Natural killer cell (primary cell): ENCODE results near the gene GGN. TPM values are rescaled to one million over a fixed set of nuclear protein-coding genes. Genes with fewer than 3 reads are reported as not detected.
A peak's percentile ranks its signal among the peaks of the same experiment; 100 is the strongest.

Experiments
- ATAC-seq, 3 donors: fragments of 150-1000 bp in 2 of 3; fragments of 200-7000 bp in 1 of 3; cut with Tn5 transposase; 1 replicate in 1 of 3; 2 replicates in 2 of 3; pipeline ENCODE4 v1.10.0; 2021; ENCODE audit warnings: mild to moderate bottlenecking in 2 of 3, moderate library complexity in 2 of 3
- DNase-seq, 2 donors: peaks; one replicate each; pipeline versions ENCODE4 v3.0.0 to v3.0.0-alpha.2; 2013 to 2021; ENCODE audit warnings: mixed read lengths in 1 of 2
- H3K27ac ChIP-seq: one replicate; pipeline ENCODE4 v1.5.1; 2013; ENCODE audit warnings: mild to moderate bottlenecking, low read length
- H3K27me3 ChIP-seq: one replicate; pipeline ENCODE4 v1.6.1; 2013; ENCODE audit warnings: low read length; ENCODE audit not compliant: control insufficient read depth, insufficient read depth
- H3K36me3 ChIP-seq: one replicate; pipeline ENCODE4 v1.6.1; 2013; ENCODE audit warnings: low read length; ENCODE audit not compliant: control insufficient read depth, insufficient read depth
- H3K4me1 ChIP-seq: one replicate; pipeline ENCODE4 v1.6.1; 2013; ENCODE audit warnings: low read length; ENCODE audit not compliant: control insufficient read depth, insufficient read depth
- H3K4me3 ChIP-seq: one replicate; pipeline ENCODE4 v1.5.1; 2013; ENCODE audit warnings: low read length
- H3K9me3 ChIP-seq: one replicate; pipeline ENCODE4 v1.6.1; 2013; ENCODE audit warnings: low read length; ENCODE audit not compliant: control insufficient read depth, insufficient read depth
- H3K27ac Mint-ChIP-seq, 2 donors: one replicate each; pipeline ENCODE4 v1.8.0; 2022; ENCODE audit warnings: mild to moderate bottlenecking in 2 of 2, mixed read lengths in 2 of 2, moderate library complexity in 1 of 2
- H3K27me3 Mint-ChIP-seq, 2 donors: one replicate each; pipeline ENCODE4 v1.8.0; 2022; ENCODE audit warnings: low read depth in 2 of 2, mixed read lengths in 2 of 2
- H3K36me3 Mint-ChIP-seq: one replicate; pipeline ENCODE4 v1.8.0; 2022; ENCODE audit warnings: mixed read lengths
- H3K4me1 Mint-ChIP-seq, 2 donors: one replicate each; pipeline ENCODE4 v1.8.0; 2022; ENCODE audit warnings: mixed read lengths in 2 of 2
- H3K4me3 Mint-ChIP-seq: one replicate; pipeline ENCODE4 v1.8.0; 2022; ENCODE audit warnings: mild to moderate bottlenecking, moderate library complexity, mixed read lengths
- H3K9me3 Mint-ChIP-seq, 2 donors: one replicate each; pipeline ENCODE4 v1.8.0; 2022; ENCODE audit warnings: mixed read lengths in 2 of 2
- WGBS: methylation state at CpG from one replicate; pipeline ENCODE4 v1.1.7; 2013; ENCODE audit warnings: missing lambda C conversion rate; ENCODE audit not compliant: insufficient coverage; 5-methylcytosine and 5-hydroxymethylcytosine counted together
- intact Hi-C: fragments of 100-400 bp; cut with micrococcal nuclease; formaldehyde crosslinking; loops from one replicate; pipeline ENCODE4 v1.14.2; 2022
- total RNA-seq, 4 donors: library from RNA; stranded (reverse); fragments of 120-200 nt in 1 of 4; gene quantifications; one replicate each; pipeline versions ENCODE4 v1.2.3 to v1.2.4, GENCODE V29; 2013 to 2022
- TF ChIP-seq, protein P1 (sequence below): fragments of 200-600 bp; IDR thresholded peaks from one replicate; pipeline ENCODE4 v1.8.0; 2022; ENCODE audit warnings: antibody characterized with exemption

The GGN gene
- total RNA-seq, 3 donors from 2014 or later (not counting 1 experiment from before 2014, with no cell fraction given), result not detected

GRCh38 chr19:38391911-38392464 is 4.2 kb upstream of the GGN start:
- H3K4me3 ChIP-seq, result no peak overlapping the region
- 80% methylated on average over 7 of the region's 8 CpGs for WGBS
- peaks cover 35 to 40% of the 10 kb centered on the region in 2 donors for H3K27me3 Mint-ChIP-seq
- H3K4me1 Mint-ChIP-seq, result peaks cover 19 to 40% of the 10 kb centered on the region in 2 donors
- no peak overlapping the region for H3K27ac ChIP-seq
- H3K4me3 Mint-ChIP-seq, result no peak overlapping the region
- H3K9me3 ChIP-seq, result no peaks in the 10 kb centered on the region
- H3K27ac Mint-ChIP-seq, result no peak overlapping the region
- no peaks in the 10 kb centered on the region for H3K9me3 Mint-ChIP-seq
- DNase-seq, result no peak
- ATAC-seq, result no peak
- no peaks in the 10 kb centered on the region for H3K36me3 Mint-ChIP-seq
- H3K27me3 ChIP-seq, result peaks cover 27% of the 10 kb centered on the region
- no peaks in the 10 kb centered on the region for H3K36me3 ChIP-seq
- TF ChIP-seq, protein P1, sequence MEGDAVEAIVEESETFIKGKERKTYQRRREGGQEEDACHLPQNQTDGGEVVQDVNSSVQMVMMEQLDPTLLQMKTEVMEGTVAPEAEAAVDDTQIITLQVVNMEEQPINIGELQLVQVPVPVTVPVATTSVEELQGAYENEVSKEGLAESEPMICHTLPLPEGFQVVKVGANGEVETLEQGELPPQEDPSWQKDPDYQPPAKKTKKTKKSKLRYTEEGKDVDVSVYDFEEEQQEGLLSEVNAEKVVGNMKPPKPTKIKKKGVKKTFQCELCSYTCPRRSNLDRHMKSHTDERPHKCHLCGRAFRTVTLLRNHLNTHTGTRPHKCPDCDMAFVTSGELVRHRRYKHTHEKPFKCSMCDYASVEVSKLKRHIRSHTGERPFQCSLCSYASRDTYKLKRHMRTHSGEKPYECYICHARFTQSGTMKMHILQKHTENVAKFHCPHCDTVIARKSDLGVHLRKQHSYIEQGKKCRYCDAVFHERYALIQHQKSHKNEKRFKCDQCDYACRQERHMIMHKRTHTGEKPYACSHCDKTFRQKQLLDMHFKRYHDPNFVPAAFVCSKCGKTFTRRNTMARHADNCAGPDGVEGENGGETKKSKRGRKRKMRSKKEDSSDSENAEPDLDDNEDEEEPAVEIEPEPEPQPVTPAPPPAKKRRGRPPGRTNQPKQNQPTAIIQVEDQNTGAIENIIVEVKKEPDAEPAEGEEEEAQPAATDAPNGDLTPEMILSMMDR, result no peak
- H3K4me1 ChIP-seq, result peaks cover 33% of the 10 kb centered on the region
- intact Hi-C loops, result no loop called here

DNA sequence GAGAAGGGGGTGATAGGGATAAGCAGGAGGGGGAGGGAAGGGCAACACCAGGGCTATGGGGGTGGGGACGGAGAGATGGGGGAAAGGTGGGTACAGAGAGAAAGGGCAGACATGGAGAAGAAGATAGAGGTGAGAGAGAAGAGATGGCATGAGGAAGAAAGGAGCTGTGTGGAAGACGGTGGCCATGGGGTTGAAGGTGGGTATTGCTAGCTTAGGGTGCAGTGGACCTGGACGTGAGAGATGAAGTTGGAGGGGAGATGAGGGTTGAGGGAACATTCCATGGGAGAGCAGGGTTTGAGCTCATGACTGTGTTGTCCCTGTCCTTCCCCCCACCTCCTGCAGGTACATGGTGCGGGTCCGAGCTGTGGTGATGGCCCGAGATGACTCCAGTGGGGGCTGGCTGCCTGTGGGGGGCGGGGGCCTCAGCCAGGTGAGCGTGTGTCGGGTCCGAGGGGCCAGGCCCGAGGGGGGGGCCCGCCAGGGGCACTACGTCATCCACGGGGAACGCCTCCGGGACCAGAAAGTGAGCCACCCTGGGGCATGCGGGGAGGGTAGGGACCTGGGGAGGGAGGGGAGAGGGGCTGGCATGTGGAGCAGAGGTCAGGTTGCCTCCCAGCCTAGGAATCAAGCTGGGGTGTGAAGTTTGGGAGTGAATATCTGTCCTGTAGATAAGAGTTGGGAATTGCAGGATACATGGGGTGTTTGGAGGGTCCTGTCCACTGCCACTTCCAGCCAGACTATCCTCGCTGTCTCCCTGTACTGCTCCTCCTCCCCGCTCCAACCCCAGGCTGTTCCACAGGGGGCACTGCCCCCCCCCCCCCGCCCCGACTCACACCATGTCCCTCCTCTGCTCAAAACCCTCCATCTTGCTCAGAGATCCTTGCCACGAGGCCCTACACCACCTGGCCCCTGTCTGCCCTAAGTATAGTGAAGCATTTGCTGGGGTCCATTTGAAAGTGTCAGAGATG is 2.4 kb upstream of the GGN start:
- no peaks in the 10 kb centered on the region for H3K9me3 Mint-ChIP-seq
- no peak for ATAC-seq
- Histone ChIP-seq H3K4me3 (no peak overlapping the region), H3K27me3 (peaks cover 28% of the 10 kb centered on the region), H3K36me3 (no peaks in the 10 kb centered on the region), H3K4me1 (peaks cover 45% of the 10 kb centered on the region), H3K27ac (no peak overlapping the region), H3K9me3 (no peaks in the 10 kb centered on the region)
- DNase-seq, result no peak
- H3K27me3 Mint-ChIP-seq, result peaks cover 28 to 33% of the 10 kb centered on the region in 2 donors
- WGBS, result 51% methylated on average over 20 of the region's 22 CpGs
- peak overlapping the region; percentile 14 for H3K4me3 Mint-ChIP-seq
- H3K36me3 Mint-ChIP-seq, result no peaks in the 10 kb centered on the region
- TF ChIP-seq, protein P1, result no peak
- peaks cover 19 to 33% of the 10 kb centered on the region in 2 donors for H3K4me1 Mint-ChIP-seq
- intact Hi-C loops, result loop anchor here (2.0 kb wide), 1 partner anchor 15 kb away; the partner anchor contains the start of gene PSMD8
- H3K27ac Mint-ChIP-seq, result no peak overlapping the region

- Histone ChIP-seq H3K27me3 (peaks cover 19% of the 10 kb centered on the region), H3K4me3 (no peak overlapping the region), H3K9me3 (no peaks in the 10 kb centered on the region), H3K27ac (no peak overlapping the region), H3K4me1 (peaks cover 36% of the 10 kb centered on the region), H3K36me3 (peaks cover 2% of the 10 kb centered on the region)
- WGBS, result 7% methylated on average over 26 of the region's 28 CpGs
- peak overlapping the region; percentile 58 for H3K4me3 Mint-ChIP-seq
- DNase-seq (no peak), ATAC-seq (no peak)
- intact Hi-C loops, result loop anchor here (2.0 kb wide), 1 partner anchor 15 kb away; the partner anchor contains the start of gene PSMD8
- no peak overlapping the region for H3K27ac Mint-ChIP-seq
- H3K4me1 Mint-ChIP-seq, result peaks cover 19 to 25% of the 10 kb centered on the region in 2 donors
- H3K9me3 Mint-ChIP-seq, result no peaks in the 10 kb centered on the region
- peaks cover 28 to 30% of the 10 kb centered on the region in 2 donors for H3K27me3 Mint-ChIP-seq
- no peaks in the 10 kb centered on the region for H3K36me3 Mint-ChIP-seq
- TF ChIP-seq, protein P1, result no peak
Observed at GRCh38 chr19:38389101-38389925, 1.5 kb upstream of the GGN start.
